Psoas muscle (tissue), 8 donors: ENCODE measurements around the gene KCTD4. TPM values are rescaled to one million over a fixed set of nuclear protein-coding genes. Genes with fewer than 3 reads are reported as not detected.
A peak's percentile ranks its signal among the peaks of the same experiment; 100 is the strongest.

Experiments used
- ATAC-seq, 4 donors: fragments of 200-7000 bp; cut with Tn5 transposase; one replicate each; pipeline ENCODE4 v1.9.1; 2020; ENCODE audit warnings: moderate library complexity in 3 of 4, mild to moderate bottlenecking in 2 of 4
- DNase-seq, 2 donors: peaks; one replicate each; pipeline ENCODE4 v3.0.0-alpha.2; 2020
- H3K27ac ChIP-seq: fragments of 200-600 bp; one replicate; pipeline ENCODE4 v1.8.0; 2022
- H3K27me3 ChIP-seq, 3 donors: fragments of 200-600 bp in 1 of 3; one replicate each; pipeline versions ENCODE4 v1.6.1 to v1.8.0; 2013 to 2022; ENCODE audit warnings: low read length in 2 of 3, mild to moderate bottlenecking in 2 of 3, moderate library complexity in 1 of 3; ENCODE audit not compliant: insufficient read depth in 3 of 3
- H3K36me3 ChIP-seq, 2 donors: fragments of 200-600 bp in 1 of 2; one replicate each; pipeline versions ENCODE4 v1.6.1 to v1.8.0; 2013 to 2022; ENCODE audit warnings: low read depth in 1 of 2, mild to moderate bottlenecking in 1 of 2, moderate library complexity in 1 of 2; ENCODE audit not compliant: insufficient read depth in 1 of 2
- H3K4me1 ChIP-seq: fragments of 200-600 bp; one replicate; pipeline ENCODE4 v1.8.0; 2022
- H3K4me3 ChIP-seq: fragments of 200-600 bp; one replicate; pipeline ENCODE4 v1.8.0; 2022; ENCODE audit warnings: mild to moderate bottlenecking
- H3K9me3 ChIP-seq: fragments of 200-600 bp; one replicate; pipeline ENCODE4 v1.8.0; 2022
- CTCF ChIP-seq: fragments of 200-600 bp; IDR thresholded peaks from one replicate; pipeline ENCODE4 v1.8.0; 2022; ENCODE audit warnings: antibody characterized with exemption
- WGBS, 3 donors: extraction: QIAGEN DNeasy Blood & Tissue Kit; methylation state at CpG; one replicate each; pipeline versions ENCODE4 v1.1.6 to v1.1.7; 2013; 5-methylcytosine and 5-hydroxymethylcytosine counted together
- intact Hi-C, 2 donors: fragments of 100-400 bp; cut with DNase I; formaldehyde crosslinking; loops; one replicate each; pipeline versions ENCODE4 v1.11.0 to v1.14.2; 2022
- polyA plus RNA-seq, 3 donors: library from polyadenylated mRNA; stranded (reverse); fragments of 200-250 nt; gene quantifications; one replicate each; pipeline ENCODE4 v1.2.3, GENCODE V29; 2013
- total RNA-seq, 4 donors: library from RNA; stranded (reverse); fragmentation: NEBNext Ultra II Directional in 2 of 4; extraction: Animal tissue kit (Norgen Biotek cat#: 25700) in 2 of 4; gene quantifications; one replicate each; pipeline versions ENCODE4 v1.2.1 to v1.2.4, GENCODE V29; 2021 to 2023
- donor health status: healthy with polysubstance abuse.
- donor health status: DM: no; HTN: no; CAD: no; lungs with moderate emphysema.
- donor health status: Bipolar disorder and iron deficiency.
- donor health status: healthy.
- donor health status: DM: yes; HTN: yes; CAD: no.
- donor health status: DM: no; HTN: no; CAD: no.
- donor health status: DM: no; HTN: no; CAD: no.
- donor health status: DM: yes; HTN: yes; CAD: no.

The KCTD4 gene
- total and polyA plus RNA-seq, 7 donors = 0.08 TPM; not detected in 6

- ATAC-seq = no peak
- Histone ChIP-seq H3K4me1 (peaks cover 20% of the 10 kb centered on the region), H3K27me3 (no peaks in the 10 kb centered on the region), H3K4me3 (no peak overlapping the region), H3K9me3 (no peaks in the 10 kb centered on the region), H3K27ac (no peak overlapping the region), H3K36me3 (no peaks in the 10 kb centered on the region)
- no peak for TF ChIP-seq CTCF
- intact Hi-C loops = no loop called here
- DNase-seq = no peak
These were observed 23.3 kb upstream of the KCTD4 start for GRCh38 chr13:45224176-45224575.

- TF ChIP-seq CTCF = no peak
- intact Hi-C loops = no loop called here
- WGBS, 3 donors = 98 to 100% (median 100%) methylated on average over 1 of the region's 1 CpG
These were observed 22.1 kb upstream of the KCTD4 start for GRCh38 chr13:45222919-45223318.

GRCh38 chr13:45222516-45222915 is 21.7 kb upstream of the KCTD4 start:
- Histone ChIP-seq H3K27ac (no peak overlapping the region), H3K27me3 (no peaks in the 10 kb centered on the region), H3K36me3 (no peaks in the 10 kb centered on the region), H3K4me1 (peaks cover 32% of the 10 kb centered on the region), H3K4me3 (no peak overlapping the region), H3K9me3 (no peaks in the 10 kb centered on the region)
- intact Hi-C loops = no loop called here
- ATAC-seq (no peak), DNase-seq (no peak)
- no peak for TF ChIP-seq CTCF
- WGBS, 3 donors = 94 to 96% (median 94%) methylated on average over 3 of the region's 3 CpGs

More at GRCh38 chr13:45222919-45223318, 22.1 kb upstream of the KCTD4 start:
- Histone ChIP-seq H3K36me3 (no peaks in the 10 kb centered on the region), H3K4me1 (peaks cover 30% of the 10 kb centered on the region), H3K9me3 (no peaks in the 10 kb centered on the region), H3K4me3 (no peak overlapping the region), H3K27ac (no peak overlapping the region), H3K27me3 (no peaks in the 10 kb centered on the region)
- ATAC-seq (no peak), DNase-seq (no peak)

- intact Hi-C loops = no loop called here
- ATAC-seq = no peak
These were observed 19.6 kb upstream of the KCTD4 start for GRCh38 chr13:45220403-45220802.

More at GRCh38 chr13:45220403-45220802, 19.6 kb upstream of the KCTD4 start:
- H3K27ac ChIP-seq = no peak overlapping the region
- no peaks in the 10 kb centered on the region for H3K36me3 ChIP-seq
- no peak for TF ChIP-seq CTCF
- 73 to 81% (median 77%) methylated on average over 4 of the region's 4 CpGs for WGBS, 3 donors
- no peaks in the 10 kb centered on the region for H3K9me3 ChIP-seq
- H3K4me1 ChIP-seq = peaks cover 24% of the 10 kb centered on the region
- no peaks in the 10 kb centered on the region for H3K27me3 ChIP-seq
- DNase-seq = no peak
- H3K4me3 ChIP-seq = peak overlapping the region; percentile 41
